ENCODE measurements around the gene BLMH.

GRCh38 chr17:30217746-30218245 is 73.9 kb downstream of the BLMH start:
- no peak for TF ChIP-seq POLR2AphosphoS5 (IDR thresholded peaks at IDR 0.05; ENCODE audit: low read depth, low read length)
- TF ChIP-seq, protein P1, sequence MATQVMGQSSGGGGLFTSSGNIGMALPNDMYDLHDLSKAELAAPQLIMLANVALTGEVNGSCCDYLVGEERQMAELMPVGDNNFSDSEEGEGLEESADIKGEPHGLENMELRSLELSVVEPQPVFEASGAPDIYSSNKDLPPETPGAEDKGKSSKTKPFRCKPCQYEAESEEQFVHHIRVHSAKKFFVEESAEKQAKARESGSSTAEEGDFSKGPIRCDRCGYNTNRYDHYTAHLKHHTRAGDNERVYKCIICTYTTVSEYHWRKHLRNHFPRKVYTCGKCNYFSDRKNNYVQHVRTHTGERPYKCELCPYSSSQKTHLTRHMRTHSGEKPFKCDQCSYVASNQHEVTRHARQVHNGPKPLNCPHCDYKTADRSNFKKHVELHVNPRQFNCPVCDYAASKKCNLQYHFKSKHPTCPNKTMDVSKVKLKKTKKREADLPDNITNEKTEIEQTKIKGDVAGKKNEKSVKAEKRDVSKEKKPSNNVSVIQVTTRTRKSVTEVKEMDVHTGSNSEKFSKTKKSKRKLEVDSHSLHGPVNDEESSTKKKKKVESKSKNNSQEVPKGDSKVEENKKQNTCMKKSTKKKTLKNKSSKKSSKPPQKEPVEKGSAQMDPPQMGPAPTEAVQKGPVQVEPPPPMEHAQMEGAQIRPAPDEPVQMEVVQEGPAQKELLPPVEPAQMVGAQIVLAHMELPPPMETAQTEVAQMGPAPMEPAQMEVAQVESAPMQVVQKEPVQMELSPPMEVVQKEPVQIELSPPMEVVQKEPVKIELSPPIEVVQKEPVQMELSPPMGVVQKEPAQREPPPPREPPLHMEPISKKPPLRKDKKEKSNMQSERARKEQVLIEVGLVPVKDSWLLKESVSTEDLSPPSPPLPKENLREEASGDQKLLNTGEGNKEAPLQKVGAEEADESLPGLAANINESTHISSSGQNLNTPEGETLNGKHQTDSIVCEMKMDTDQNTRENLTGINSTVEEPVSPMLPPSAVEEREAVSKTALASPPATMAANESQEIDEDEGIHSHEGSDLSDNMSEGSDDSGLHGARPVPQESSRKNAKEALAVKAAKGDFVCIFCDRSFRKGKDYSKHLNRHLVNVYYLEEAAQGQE (IDR thresholded peaks at IDR 0.05; ENCODE audit: insufficient read depth in 1 of 2, low read depth in 2 of 2, low read length in 2 of 2), result no peak

Measured in PFSK-1 (cell line).